RPMI7951 (cell line): Measurements from ENCODE around the gene WDCP. TPM values are rescaled to one million over a fixed set of nuclear protein-coding genes. Genes with fewer than 3 reads are reported as not detected.
"Not testable (repeated sequence)": the region's sequence is repeated elsewhere in the genome, so short reads cannot be mapped to it uniquely, and the experiment has no call there.

Source experiments
- DNase-seq: peaks from one replicate; pipeline ENCODE4 v3.0.0-alpha.2; 2012; ENCODE audit warnings: low read depth
- total RNA-seq: library from RNA; depleted of rRNA; stranded (reverse); fragments of >200 nt; shearing (Covaris generic); gene quantifications from 2 replicates; pipeline ENCODE4 v1.2.3, GENCODE V29; 2014

WDCP gene
- total RNA-seq, 1 experiment from 2014 or later, result 14.2 TPM

- no peak for DNase-seq
Measured at GRCh38 chr2:24065341-24065740, 18.1 kb upstream of the WDCP start.

- no peak for DNase-seq
Measured at GRCh38 chr2:24058564-24059271, 11.5 kb upstream of the WDCP start.

GRCh38 chr2:24055750-24056149 lies 8.6 kb upstream of the WDCP start:
- no peak for DNase-seq

DNA sequence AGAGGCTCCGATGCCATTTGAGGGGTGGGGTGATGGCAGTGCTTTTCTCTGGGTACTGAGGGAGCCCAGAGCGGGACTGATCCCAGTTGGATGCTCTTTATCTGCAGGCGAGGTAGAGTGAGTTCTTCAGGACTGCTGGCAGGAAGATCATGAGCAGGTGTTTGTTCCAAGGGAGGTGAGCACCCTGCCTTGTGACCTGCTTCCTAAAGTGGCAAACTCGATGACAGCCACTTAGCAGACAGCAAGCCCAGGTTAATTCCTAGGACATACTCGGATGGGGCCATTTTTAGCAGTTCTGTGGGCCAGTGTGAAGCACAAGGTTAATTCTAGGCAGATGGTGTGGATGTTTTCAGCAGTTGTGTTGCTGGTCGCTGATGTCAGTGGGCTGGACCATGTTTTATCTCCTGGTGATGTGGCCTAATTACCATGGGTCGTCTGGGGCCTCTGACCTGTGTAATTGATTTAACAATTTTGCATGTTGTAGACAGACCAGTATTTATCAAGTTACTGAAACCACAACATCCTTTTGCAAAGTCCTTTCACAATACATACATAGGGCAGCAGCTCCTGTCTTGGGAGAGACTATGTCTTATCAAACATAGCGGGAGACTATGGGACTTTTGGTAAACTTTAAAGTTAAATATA lies 7.3 kb upstream of the WDCP start:
- no peak for DNase-seq

GRCh38 chr2:24052951-24053350 lies 5.8 kb upstream of the WDCP start:
- no peak for DNase-seq

GRCh38 chr2:24051833-24052232 lies 4.6 kb upstream of the WDCP start:
- DNase-seq, result no peak

DNA sequence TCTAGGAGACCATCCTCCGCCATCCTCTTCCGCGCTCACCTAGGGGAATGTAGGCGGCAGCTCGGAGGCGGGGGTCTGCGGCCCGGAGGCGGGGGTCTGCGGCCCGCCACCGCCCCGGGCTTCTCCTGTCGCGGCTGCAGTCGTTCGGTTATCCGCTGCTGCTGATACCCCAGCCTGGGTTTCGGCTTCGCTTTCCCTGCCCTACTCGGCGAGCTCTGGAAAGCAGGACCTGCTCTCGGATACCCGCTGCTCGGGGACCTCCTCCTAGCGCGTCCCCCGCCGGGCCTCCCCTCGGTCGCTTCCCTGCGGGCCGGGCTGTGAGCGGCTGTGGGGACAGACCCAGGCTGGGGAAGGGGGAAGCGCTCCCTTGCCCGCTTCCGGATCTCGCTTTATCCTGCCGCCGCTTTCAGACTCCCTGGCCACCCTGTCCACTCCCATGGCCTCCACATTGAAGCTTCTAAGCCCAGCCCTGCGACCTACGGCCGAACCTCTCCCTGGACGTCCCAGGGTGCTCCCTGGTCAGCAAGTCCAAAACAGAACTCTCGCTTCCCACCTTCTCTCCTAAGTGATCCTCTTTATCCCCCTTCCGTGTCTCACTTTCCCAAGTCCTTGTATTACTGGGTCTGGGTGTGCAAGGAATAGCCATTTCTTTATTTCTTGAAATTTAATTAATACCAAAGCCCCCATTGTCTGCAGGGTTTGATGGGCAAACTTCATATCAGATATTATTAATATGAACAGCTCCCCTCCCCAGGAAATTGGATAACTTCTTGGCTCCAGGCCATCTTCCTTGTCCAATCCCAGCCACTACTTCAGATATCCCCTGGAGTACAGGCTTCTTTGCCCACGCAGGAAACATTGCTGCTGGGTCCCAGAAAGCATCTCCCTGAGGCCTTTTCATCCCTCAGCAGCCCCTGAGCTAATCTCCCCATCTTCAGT lies 3.1 kb upstream of the WDCP start:
- DNase-seq, result peak; percentile 25

DNA sequence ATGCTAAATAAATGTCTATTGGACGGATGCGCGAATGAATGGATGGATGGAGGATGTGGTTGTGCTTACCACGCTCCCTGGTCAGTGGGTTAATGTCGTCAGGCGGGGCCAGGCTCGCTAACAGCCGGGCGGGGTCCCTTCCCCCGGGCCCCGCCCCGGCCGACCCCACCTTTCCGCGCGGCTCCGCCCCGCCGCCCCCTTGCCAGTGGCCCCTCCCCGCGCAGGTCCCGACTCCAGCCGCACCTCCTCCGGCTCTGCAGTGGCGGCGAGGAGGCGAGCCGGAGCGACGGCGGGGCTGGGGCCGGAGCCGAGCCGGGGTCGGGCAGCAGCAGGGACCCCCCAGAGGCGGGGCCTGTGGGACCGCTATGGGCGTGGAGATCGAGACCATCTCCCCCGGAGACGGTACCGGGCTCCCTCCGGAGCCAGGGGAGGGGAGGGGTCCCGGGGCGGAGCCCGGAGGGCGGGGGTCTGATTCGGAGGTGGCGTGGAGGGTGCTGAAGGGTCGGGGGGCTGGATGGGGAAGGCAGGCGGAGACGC lies 2.4 kb upstream of the WDCP start, which contains the start of gene FKBP1B:
TSS of gene FKBP1B (plus strand) at position 257 of the 537 bp plus-strand sequence. CDS start at position 366, 109 bp downstream.
- DNase-seq, result peak; percentile 77

- DNase-seq, result peak; percentile 36
Measured at GRCh38 chr2:24048769-24049484, 1.7 kb upstream of the WDCP start.

GRCh38 chr2:24047703-24048033 lies 477 bp upstream of the WDCP start:
- no peak for DNase-seq

GRCh38 chr2:24046599-24046929 lies 627 bp downstream of the WDCP start:
- DNase-seq, result no peak

DNA sequence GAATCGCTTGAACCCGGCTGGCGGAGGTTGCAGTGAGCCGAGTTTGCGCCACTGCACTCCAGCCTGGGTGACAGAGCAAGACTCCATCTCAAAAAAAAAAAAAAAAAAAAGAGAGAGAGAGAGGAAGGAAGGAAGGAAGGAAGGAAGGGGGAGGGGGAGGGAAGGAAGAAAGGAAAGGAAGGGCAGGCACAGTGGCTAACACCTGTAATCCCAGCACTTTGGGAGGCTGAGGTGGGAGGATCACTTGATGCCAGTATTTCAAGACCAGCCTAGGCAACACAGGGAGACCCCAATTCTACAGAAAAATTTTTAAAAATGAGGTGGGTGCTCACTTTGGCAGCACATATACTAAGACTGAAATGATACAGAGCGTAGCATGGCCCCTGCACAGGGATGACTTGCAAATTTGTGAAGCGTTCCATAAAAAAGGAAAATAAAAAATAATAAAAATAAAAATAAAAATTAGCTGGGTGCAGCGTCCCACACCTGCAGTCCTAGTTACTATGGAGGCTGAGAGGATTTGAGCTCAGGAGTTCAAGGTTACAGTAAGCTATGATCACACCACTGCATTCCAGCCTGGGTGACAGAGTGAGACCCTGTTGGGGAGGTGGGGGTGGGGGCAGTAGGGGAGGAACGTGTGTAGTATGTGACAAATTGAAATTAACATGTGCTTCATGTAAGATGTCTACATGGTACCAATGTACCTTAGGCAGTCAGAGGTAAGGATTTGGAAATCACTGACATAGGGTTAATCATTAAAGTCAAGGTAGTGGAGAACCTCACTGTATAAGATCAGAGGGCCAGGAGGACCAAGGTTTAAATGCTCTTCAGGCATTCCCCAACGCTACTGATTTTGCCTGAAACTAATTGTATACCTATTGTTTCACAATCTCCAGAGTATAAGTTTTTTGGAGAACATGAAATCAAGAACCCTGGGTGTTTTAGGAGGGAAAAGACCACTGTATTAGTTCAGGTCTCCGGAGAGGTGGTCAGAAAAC lies 1.4 kb downstream of the WDCP start:
- DNase-seq, result no peak

GRCh38 chr2:24043133-24043532 lies 4.1 kb downstream of the WDCP start:
- DNase-seq, result not testable (repeated sequence)

DNA sequence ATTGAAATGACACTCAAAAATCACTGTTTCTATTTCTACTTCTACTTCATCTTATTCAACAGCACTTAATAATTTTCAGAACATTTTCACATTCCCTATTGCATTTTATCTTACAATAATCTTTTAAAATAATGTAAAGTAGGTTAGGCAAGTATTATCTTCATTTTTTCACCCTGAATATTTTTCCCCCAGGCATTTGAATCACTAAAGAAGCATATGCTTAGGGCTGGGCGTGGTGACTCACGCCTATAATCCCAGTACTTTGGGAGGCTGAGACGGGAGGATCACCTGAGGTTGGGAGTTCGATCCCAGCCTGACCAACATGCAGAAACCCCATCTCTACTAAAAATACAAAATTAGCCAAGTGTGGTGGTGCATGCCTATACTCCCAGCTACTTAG lies 6.7 kb downstream of the WDCP start:
- DNase-seq, result no peak

GRCh38 chr2:24038786-24039499 lies 8.2 kb downstream of the WDCP start:
- no peak for DNase-seq

DNA sequence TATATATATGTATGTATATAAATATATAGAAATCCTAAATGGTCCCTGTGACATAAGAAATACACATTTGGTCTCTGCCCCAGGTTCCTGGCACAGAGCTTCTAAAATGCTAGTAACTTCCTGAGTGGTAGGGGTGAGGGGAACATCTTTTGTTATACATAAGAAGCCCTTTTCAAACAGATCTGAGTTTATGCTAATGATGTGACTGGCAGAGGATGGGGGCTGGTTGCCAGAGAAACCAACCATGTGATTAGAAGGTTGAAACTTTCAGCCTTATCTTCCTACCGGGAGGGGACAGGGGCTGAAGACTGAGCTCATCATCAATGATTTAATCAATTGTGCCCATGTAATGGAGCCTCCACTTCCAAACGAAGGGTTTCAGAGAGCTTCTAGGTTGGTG lies 21.0 kb downstream of the WDCP start:
- DNase-seq, result no peak

DNA sequence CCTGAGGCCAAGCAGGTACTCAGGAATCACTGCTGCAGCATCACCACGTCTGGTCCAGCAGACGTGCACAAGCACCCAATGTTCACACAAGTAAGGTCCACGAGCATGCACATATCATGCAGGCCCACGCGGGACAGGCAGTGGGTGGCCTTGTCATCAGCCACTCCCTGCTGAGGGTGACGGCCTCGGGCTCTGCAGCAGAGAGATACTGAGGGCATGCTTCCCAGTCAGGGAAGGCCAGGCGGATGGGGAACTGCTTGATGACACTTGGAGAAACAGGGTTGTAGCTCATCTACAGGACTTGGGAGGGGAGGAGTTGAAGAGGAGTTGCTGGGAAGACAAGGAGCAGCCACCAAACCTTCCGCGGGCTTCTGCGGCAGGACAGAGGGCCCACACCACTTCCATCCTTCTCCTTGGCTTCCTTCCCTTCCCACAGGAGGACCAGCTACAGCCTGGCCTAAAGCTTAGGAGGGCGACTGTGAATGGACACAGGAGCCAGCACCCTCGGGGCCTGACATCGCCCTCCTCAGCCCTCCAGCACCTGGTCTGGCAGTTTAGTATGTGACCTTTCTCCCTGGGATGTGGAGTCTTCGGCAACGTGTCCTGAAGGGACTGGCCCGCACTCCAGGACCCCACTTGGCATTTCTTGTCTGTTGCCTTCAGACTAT lies 22.1 kb downstream of the WDCP start:
- DNase-seq, result no peak

GRCh38 chr2:24024018-24024417 lies 23.2 kb downstream of the WDCP start:
- DNase-seq, result no peak

- no peak for DNase-seq
Measured at GRCh38 chr2:24022975-24023575, 24.1 kb downstream of the WDCP start.
